GM21423 (cell line): ENCODE data around the gene KBTBD13.
"Not testable (repeated sequence)": the region's sequence is repeated elsewhere in the genome, so short reads cannot be mapped to it uniquely, and the experiment has no call there.

Experiments used
- ATAC-seq: cut with Tn5 transposase; IDR thresholded peaks from one replicate; pipeline ENCODE4 v1.9.1; 2021; ENCODE audit warnings: mild to moderate bottlenecking, moderate library complexity; ENCODE audit not compliant: unreplicated experiment

KBTBD13 gene

DNA sequence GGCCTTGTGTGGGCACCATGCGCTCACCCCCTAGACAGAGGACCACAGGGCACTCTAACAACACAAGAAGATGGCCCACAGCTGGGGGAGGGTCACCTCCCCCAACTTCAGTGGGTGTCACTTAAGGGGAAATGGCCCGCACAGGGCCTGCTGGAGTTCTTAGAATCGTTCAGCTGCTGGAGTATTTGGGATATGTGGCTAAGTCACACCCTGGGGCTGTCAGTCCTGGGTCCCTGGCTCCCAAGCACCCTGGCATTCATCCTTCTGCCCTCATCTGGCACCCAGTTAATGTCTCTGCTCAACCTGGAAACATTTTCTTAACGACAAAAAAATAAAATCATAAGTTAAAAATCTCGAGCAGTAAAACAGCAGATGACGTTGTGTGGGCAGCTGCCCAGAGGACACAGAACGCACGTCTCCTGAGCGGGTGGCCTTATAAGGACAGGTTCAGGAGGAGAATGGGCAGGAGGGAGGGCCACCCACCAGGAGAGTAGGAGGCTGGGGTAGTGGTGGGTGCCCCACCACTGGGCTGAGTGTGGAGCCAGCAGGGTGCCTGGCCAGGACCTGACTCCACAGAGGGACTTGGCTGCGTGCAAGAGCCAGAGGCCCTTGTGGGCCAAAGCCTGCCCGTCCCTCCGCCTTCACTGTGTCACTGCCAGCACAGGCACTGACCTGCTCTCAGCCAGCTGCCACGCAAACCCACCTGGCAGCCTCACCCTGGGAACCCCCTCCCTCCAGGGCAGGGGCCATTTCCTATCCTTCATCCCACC is 11.5 kb downstream of the KBTBD13 start:
- no peak for ATAC-seq

DNA sequence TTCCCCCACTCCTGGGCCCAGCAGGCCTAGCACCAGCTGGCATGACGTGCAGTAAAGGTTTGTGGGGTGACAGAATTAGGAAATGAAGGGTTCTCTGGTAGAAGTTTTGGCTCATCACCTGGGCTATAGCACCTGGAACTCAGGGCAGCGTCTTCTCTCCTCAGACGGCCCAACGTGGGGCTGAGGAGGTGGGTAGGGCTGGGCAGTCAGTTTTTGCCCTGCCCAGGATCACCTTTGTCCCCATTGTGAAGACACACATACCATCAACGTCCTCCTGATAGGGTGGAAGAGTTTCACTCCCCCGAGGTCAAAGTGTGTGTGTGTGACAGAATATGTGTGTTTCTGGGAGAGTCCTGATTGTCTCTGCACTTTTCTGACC is 12.1 kb downstream of the KBTBD13 start:
- ATAC-seq, result no peak

- no peak for ATAC-seq
Observed at GRCh38 chr15:65089206-65089824, 12.8 kb downstream of the KBTBD13 start.

GRCh38 chr15:65091946-65092770 is 15.6 kb downstream of the KBTBD13 start:
- ATAC-seq, result no peak

DNA sequence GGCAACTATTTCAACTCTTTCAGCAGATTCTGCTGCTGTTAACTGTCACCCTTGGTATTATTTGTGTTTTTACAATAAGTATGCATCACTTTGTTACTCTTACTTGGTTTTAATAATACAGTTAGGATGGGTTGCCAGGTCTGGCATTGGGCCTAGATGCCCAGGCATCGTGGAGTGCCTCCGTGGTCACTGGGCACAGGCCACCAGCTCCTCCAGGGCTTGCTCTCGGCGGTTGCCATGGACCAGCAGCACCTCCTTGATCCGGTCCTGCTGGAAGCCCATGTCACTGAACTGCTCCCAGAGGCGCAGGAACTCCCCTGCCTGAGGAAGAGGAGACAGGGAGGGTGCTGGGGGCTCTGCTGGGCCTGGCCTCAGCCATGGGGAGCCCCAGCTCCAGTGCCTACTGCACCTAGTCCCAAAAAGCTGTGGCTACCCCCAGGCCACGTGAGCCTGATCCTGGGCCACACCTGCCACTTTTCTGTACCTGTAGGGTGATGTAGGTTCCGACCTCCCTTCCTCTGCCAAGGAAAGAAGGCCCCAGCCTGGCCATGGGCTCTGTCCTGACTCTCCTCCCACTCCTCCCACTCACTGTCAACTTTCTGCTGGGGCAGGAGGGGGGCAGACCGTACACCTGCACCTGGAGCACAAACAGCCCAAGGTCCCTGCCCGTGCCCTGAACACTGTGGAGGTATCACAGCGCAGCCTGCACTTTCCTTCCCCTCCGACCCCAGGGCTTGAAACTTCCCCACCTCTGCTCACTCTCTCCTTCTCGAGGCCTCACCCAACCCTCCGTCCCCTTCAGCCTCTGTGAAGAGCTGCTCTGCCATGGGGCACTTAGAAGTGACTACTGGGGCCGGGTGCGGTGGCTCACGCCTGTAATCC is 16.6 kb downstream of the KBTBD13 start:
- no peak for ATAC-seq

- ATAC-seq, result not testable (repeated sequence)
Observed at GRCh38 chr15:65093793-65094170, 17.2 kb downstream of the KBTBD13 start.

DNA sequence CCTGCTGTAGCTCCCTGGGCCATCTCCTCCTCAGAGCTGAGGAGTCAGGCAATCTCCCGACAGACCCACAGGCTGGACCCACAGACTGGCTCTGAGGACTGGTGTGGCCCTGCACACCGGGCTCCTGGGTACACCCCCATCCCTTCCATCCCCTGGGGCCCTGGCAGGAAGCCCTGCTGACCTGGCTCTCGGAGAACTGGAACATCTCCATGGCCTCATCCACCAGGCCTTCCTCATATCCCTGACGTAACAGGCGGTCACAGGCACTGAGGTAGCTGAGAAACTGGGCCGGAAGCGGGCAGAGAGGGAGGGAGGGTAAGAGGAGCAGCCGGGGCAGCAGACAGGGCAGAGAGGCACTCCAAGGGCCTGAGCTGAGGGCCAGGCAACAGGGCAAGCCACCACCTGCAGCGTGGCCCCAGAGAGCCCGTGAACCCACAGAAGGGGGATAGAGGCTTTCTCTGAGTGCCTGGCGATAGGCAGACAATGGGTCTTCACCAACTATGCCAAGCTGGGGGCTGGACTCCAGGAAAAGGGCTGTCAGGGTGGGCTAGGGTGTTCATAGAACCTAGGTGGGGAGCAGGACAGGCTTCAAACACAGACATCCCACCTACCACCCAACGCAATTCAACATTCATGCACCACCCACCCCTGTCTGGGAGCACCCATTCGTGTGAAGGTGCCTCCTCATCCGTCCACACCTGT is 17.9 kb downstream of the KBTBD13 start:
- no peak for ATAC-seq

DNA sequence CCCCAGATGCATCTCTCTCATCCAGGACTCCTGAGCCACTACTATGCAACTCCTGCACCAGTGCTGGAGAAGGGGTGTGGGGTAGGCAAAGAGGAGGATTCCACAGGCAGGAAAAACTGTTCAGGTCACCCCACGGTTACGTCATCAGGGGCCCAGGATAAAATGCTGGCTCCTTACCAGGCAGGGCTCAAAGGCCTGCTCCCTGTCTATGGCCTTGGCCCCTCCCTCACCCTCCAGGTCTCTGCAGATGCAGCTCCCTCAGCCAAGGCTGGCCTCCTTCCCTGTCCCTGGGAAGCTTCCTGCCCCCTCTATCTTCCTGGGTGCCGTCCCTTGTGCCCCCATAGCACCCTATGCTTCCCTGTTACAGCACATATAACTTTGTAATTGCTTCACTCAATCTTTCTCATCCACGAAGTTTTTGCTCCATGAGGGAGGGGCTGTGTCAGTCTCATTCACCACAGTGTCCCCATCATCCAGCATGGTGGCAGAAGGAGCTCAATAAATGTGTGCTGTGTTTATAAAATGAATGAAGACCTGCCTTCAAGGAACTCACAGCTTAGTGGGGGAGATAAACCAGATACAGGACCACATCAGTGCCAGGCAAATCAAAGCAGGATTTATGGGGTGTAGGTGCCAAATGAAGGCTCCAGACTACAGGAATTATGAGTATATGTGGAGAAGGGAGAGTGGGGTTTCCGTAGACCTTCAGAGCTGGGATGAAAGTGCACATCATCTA is 18.6 kb downstream of the KBTBD13 start:
- ATAC-seq, result no peak

GRCh38 chr15:65095747-65096104 is 19.2 kb downstream of the KBTBD13 start:
- no peak for ATAC-seq

DNA sequence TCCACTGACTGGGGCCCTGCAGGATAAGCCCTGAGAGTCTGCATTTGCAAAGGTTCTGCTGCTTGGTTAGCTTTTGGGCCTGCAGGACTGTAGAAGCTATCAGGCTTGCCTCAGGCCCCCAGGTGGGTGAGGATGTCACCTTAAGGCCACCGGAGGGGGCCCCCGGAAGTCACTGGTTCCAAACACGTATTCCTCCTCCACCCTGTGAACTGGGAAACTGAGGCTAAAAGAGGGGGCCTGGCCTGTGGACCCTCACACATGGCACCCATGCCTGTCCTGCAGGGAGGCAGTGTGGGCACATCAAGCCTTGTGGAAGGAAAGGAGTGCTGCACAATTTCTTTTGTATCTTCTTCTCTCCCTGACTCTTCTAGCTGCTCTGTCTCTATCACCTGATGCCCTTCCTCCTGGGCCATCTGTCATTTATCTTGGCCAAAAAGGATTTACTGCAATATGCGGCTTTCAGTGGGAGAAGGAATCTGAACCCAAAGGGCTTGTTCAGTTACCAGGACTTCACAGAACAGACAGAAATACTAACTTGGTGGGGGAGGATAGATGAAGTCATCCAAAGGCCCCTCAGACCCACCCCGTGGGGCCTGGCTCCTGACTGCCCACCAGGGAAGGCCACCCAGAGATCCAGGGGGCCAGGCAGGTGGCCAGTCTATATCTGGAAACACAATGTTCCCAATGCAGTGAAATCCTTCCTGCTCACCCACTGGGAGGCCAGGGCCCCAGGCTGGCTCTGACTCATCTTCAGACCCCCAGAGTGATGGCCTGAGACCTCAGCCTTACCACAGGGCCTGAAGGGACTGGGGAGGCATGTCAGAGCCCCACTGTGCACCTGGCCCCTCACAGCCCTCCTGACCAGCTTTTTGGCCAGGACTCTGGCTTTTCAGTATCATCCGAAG is 20.2 kb downstream of the KBTBD13 start:
- no peak for ATAC-seq

DNA sequence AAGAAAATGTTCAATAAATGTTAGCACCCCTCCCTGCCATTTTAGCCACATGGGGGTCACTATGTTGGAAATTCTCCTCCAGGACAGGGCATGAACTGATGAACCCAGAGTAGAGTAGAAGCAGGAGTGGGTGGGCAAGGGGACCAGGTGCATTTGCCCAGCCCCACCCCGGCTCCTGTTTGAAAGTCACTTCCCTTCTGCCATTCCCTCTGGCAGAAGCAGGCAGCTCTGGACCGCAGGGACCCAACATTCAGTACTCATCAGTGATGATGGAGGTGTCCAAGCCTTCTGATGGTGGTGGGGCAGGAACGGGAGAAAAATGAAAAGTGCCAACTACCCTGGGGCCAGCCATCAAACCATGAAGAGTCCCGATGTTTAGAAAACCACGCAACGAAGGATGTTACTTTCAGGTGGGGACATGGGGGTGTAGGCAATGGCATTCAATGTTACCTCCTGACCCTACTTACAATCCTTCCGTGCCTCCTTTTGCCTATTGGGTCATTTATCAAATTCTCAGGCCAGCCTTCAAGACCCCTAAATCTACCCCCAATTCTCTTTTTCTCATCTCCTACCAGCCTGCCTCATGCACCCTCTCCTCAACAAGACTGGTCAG is 21.2 kb downstream of the KBTBD13 start:
- ATAC-seq, result no peak

DNA sequence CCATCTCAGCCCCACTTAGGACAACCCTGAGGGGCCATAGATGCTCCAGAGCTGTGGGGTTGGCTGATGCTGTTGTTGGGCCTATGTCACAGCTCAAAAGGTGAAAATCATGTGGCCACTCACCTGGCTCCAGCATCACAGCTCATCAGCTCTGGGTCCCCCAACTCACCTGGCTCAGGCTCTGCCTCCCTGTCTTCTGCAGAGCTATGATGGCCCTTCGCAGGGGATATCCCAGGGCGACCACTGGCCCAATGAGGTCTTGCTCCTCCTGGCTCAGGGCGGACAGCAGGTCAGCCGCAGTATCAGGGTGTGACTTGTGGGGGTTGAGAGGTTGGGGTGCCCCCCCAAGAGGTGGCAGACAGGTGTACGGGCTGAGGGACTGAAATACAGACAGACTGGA is 22.8 kb downstream of the KBTBD13 start:
- no peak for ATAC-seq

DNA sequence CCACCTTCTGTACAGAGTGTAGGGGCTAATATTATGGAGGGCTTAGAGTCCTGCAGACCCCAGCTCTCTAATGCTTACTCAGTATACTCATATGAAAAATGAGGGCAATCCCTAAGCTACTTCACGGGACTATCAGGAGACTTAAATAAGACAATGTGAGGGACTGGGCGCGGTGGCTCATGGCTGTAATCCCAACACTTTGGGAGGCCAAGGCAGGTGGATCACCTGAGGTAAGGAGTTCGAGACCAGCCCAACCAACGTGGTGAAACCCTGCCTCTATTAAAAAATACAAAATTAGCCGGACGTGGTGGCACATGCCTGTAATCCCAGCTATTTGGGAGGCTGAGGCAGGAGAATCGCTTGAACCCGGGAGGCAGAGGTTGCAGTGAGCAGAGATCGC is 23.3 kb downstream of the KBTBD13 start:
- not testable (repeated sequence) for ATAC-seq

DNA sequence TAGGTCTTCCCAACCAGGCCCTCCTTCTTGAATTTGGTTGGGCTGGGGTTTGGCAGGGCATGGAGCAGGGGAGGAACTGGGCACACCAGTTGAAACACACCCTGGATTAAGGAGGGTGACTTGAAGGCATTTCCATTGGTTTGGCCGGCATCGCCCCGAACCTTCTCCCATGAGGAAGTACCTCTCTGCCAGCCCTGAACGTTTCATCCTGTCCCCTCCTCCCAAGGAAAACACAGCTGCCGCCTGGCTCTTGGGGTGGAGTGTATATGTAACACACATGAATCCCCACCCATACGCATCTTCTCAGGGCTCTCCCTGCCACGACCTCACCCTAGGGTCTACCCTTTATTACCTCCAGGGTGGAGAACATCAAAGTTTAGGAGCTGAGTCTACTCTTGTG is 23.9 kb downstream of the KBTBD13 start:
- ATAC-seq, result no peak

- no peak for ATAC-seq
Observed at GRCh38 chr15:65101411-65101890, 24.9 kb downstream of the KBTBD13 start.

DNA sequence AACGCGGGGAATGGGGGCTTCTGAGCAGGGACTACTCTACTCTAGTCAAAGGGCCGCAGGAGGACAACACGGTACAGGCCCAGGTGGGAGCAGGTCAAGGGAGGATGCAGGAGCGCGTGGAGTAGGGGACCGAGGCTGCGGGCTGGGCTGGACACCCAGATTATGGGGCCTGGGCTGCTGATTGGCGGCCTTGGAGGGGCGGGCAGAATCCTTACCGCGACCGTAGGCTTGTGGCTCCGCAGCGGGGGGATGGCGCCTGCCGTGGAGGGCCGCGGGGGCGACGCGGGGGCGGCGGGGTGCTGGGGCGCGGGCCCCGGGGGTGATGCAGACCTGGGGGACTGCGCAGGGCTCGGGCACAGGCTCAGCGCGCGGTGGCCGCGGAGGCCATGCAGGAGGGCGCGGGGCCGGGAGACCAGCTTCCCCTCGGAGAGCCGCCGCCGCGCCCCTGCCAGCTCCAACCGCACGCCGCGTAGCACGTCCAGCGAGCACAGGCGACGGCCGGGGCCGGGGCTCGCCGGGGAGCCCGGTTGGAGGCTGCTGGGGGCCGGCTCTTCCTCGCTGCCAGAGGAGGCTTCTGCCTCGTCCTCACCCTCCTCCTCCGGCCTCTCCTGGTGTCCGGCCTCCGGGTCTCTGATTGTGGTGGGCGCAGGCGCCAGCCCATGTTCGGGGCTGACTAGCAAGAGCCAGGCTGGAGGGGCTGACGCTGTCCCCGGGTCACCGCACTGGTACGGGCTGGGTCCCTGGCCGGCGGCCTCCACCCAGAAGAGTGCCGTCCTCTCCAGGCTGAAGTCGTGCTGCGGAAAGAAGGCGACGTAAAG is 25.6 kb downstream of the KBTBD13 start:
- no peak for ATAC-seq

DNA sequence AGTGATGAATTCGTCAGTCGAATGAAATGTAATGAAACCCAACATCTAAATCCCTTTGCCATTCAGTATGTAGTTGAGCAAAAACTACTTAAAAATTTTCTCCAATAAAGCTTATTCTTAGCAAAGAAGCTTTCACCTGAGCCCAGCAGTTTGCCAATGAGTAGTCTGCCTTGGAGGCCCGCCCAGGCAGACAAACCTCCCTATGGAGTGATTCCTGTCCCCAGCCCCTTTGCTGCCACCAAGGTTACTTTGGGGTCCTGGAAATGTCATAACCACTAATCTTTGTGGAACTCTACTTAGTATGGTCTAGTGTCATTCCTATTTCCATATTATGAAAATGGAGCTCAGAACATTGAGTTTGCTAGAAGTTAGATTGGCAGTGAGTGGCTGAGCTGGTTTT is 26.4 kb downstream of the KBTBD13 start:
- ATAC-seq, result no peak
